ENCODE data around the gene SHROOM1. TPM values are rescaled to one million over a fixed set of nuclear protein-coding genes. Genes with fewer than 3 reads are reported as not detected.

The SHROOM1 gene
- total RNA-seq, 2 experiments from 2014 or later, result 2.0 to 2.1 TPM

- intact Hi-C loops (cut with micrococcal nuclease), result no loop called here
- no peak for ATAC-seq
- H3K4me1 Mint-ChIP-seq (ENCODE audit: low read depth), result peaks cover 1% of the 10 kb centered on the region
- no peaks in the 10 kb centered on the region for H3K36me3 Mint-ChIP-seq (ENCODE audit: low read depth)
- no peak for DNase-seq
- peaks cover 10% of the 10 kb centered on the region for H3K27me3 Mint-ChIP-seq
- no peak overlapping the region for H3K4me3 Mint-ChIP-seq
- ChIA-PET POLR2A (interaction anchor here (1.6 kb wide), 1 partner anchor 11 kb away, joined by 5 read pairs; no protein-coding TSS in a partner anchor), CTCF (interaction anchor here (0.7 to 1.9 kb wide), 9 partner anchors 9 to 107 kb away, joined by 3 to 6 read pairs (median 4); partner anchors contain the start of genes CCNI2, GDF9, SHROOM1 and UQCRQ)
- H3K9me3 Mint-ChIP-seq, result no peaks in the 10 kb centered on the region
- no peak for TF ChIP-seq CTCF (IDR thresholded peaks at IDR 0.05)
- no peak overlapping the region for H3K27ac Mint-ChIP-seq
Measured at GRCh38 chr5:132854301-132854700, 23.9 kb upstream of the SHROOM1 start.

DNA sequence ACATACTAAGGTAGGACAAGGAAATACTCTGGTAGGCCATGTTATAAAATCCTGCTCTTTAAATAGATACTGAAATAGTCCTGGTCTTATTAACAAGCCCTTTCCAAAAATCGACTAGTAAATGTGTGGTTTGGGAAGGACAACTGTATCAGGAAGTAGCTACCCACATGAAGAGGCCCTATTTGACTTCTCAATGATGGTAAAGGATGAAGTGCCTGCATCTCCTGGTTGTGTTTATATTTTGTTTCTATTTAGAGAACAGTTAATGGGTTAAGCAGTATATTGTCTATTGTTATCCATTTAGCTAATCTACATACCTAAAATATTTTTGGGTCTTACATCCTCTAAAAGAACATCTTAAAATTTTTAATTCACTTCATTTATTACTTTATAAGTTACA lies 23.3 kb upstream of the SHROOM1 start:
- peaks cover 3% of the 10 kb centered on the region for H3K4me1 Mint-ChIP-seq (ENCODE audit: low read depth)
- no peak for ATAC-seq
- no peak overlapping the region for H3K4me3 Mint-ChIP-seq
- intact Hi-C loops (cut with micrococcal nuclease), result no loop called here
- no peaks in the 10 kb centered on the region for H3K9me3 Mint-ChIP-seq
- no peaks in the 10 kb centered on the region for H3K36me3 Mint-ChIP-seq (ENCODE audit: low read depth)
- POLR2A ChIA-PET, result interaction anchor here (1.6 kb wide), 1 partner anchor 12 kb away, joined by 5 read pairs; no protein-coding TSS in a partner anchor
- H3K27me3 Mint-ChIP-seq, result peaks cover 10% of the 10 kb centered on the region
- DNase-seq, result no peak
- no peak overlapping the region for H3K27ac Mint-ChIP-seq
- TF ChIP-seq CTCF (IDR thresholded peaks at IDR 0.05), result no peak
- CTCF ChIA-PET, result interaction anchor here (0.7 to 1.9 kb wide), 8 partner anchors 8 to 107 kb away, joined by 3 to 6 read pairs (median 4); partner anchors contain the start of genes CCNI2, GDF9, SHROOM1 and UQCRQ

DNA sequence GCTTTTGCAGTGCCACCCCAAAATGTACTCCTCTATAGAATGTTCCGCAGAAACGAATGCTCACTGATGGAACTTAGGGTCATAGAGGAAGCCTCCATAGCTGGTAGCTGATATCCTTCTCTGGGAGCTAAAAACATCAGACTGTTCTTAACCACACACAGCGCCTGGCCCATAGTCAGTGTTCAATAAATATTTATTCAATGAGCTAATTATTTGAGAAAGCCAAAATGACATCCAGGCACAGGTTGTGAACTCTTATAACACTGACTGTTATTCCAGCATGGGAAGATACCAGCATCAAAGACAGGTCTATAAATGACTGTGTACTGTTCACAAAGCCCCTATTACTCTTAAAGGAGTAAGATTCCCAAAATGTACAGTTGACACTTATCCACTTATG lies 22.9 kb upstream of the SHROOM1 start:
- no peak for ATAC-seq
- CTCF ChIA-PET, result interaction anchor here (1.4 to 1.9 kb wide), 2 partner anchors 10 to 23 kb away, joined by 4 to 6 read pairs; partner anchors contain the start of gene SHROOM1

GRCh38 chr5:132850066-132850465 lies 19.6 kb upstream of the SHROOM1 start:
- no peak overlapping the region for H3K27ac Mint-ChIP-seq
- TF ChIP-seq CTCF (IDR thresholded peaks at IDR 0.05), result no peak
- H3K36me3 Mint-ChIP-seq (ENCODE audit: low read depth), result no peaks in the 10 kb centered on the region
- intact Hi-C loops (cut with micrococcal nuclease), result no loop called here
- DNase-seq (no peak), ATAC-seq (no peak)
- ChIA-PET CTCF (no interaction called here), POLR2A (interaction anchor here (0.9 to 1.1 kb wide), 2 partner anchors 9 to 55 kb away, joined by 3 read pairs; no protein-coding TSS in a partner anchor)
- no peaks in the 10 kb centered on the region for H3K9me3 Mint-ChIP-seq
- no peak overlapping the region for H3K4me3 Mint-ChIP-seq
- peaks cover 3% of the 10 kb centered on the region for H3K4me1 Mint-ChIP-seq (ENCODE audit: low read depth)
- peaks cover 3% of the 10 kb centered on the region for H3K27me3 Mint-ChIP-seq

More for the DNA sequence above, 22.9 kb upstream of the SHROOM1 start:
- no peak for TF ChIP-seq CTCF (IDR thresholded peaks at IDR 0.05)
- no peak overlapping the region for H3K4me3 Mint-ChIP-seq
- intact Hi-C loops (cut with micrococcal nuclease), result no loop called here
- H3K36me3 Mint-ChIP-seq (ENCODE audit: low read depth), result no peaks in the 10 kb centered on the region
- H3K4me1 Mint-ChIP-seq (ENCODE audit: low read depth), result peaks cover 3% of the 10 kb centered on the region
- POLR2A ChIA-PET, result no interaction called here
- H3K27me3 Mint-ChIP-seq, result peaks cover 10% of the 10 kb centered on the region
- no peak overlapping the region for H3K27ac Mint-ChIP-seq
- no peaks in the 10 kb centered on the region for H3K9me3 Mint-ChIP-seq
- DNase-seq, result no peak

DNA sequence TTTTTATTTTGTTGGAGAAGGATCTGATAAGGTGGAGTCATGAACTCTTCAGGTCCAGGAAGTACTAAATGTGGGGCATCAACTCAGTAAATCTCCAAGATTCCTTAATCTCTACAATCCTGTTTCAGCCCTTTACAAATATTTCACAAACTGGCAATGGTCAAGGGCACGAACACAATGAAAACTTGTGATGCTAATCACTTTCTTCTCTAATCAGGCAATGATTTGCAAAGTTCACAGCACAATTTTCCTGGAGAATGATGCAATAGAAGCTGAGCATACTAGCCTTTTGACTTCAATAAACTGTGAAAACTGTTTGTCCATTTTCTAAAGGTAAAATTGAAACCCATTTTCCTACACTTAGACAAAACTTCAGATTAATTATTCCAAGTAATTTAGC lies 18.9 kb upstream of the SHROOM1 start:
- TF ChIP-seq CTCF (IDR thresholded peaks at IDR 0.05), result no peak
- ATAC-seq (no peak), DNase-seq (no peak)
- POLR2A ChIA-PET, result no interaction called here
- CTCF ChIA-PET, result interaction anchor here (1.0 kb wide), 1 partner anchor 14 kb away, joined by 4 read pairs; no protein-coding TSS in a partner anchor
- Mint-ChIP-seq H3K4me3 (no peak overlapping the region), H3K27ac (no peak overlapping the region), H3K9me3 (no peaks in the 10 kb centered on the region), H3K4me1 (ENCODE audit: low read depth) (peaks cover 3% of the 10 kb centered on the region), H3K36me3 (ENCODE audit: low read depth) (no peaks in the 10 kb centered on the region), H3K27me3 (peaks cover 3% of the 10 kb centered on the region)
- intact Hi-C loops (cut with micrococcal nuclease), result no loop called here

Measured in activated CD8-positive, alpha-beta T cell treated with anti-CD3 and anti-CD28 coated beads for 36 hours (primary cell).